Calu3 (cell line): ENCODE measurements around the gene ASPDH. TPM values are rescaled to one million over a fixed set of nuclear protein-coding genes. Genes with fewer than 3 reads are reported as not detected.

ENCODE experiments used
- BruUV-seq: library from RNA; stranded (reverse); fragments of 400-500 nt; replicated peaks from 2 replicates; lab custom pipeline; 2021; lab: Mats Ljungman, UMichigan
- CTCF ChIA-PET: fragments of 300-600 bp; sonication (Branson Sonifier 250); formaldehyde crosslinking; loops from one replicate; lab custom pipeline; 2022; ENCODE audit warnings: antibody characterized with exemption; lab: Charles Lee
- DNase-seq: peaks from one replicate; pipeline ENCODE4 v3.0.0; 2022
- H3K27ac Mint-ChIP-seq: one replicate; pipeline ENCODE4 v1.8.0; 2022; ENCODE audit warnings: mixed read lengths; ENCODE audit not compliant: unreplicated experiment
- H3K27me3 Mint-ChIP-seq: one replicate; pipeline ENCODE4 v1.8.0; 2022; ENCODE audit warnings: mixed read lengths; ENCODE audit not compliant: unreplicated experiment
- H3K36me3 Mint-ChIP-seq: one replicate; pipeline ENCODE4 v1.8.0; 2022; ENCODE audit warnings: mild to moderate bottlenecking, moderate library complexity, mixed read lengths; ENCODE audit not compliant: insufficient read depth, unreplicated experiment
- H3K4me1 Mint-ChIP-seq: one replicate; pipeline ENCODE4 v1.8.0; 2022; ENCODE audit warnings: mild to moderate bottlenecking, low read depth, mixed read lengths; ENCODE audit not compliant: unreplicated experiment
- H3K4me3 Mint-ChIP-seq: one replicate; pipeline ENCODE4 v1.8.0; 2022; ENCODE audit warnings: mild to moderate bottlenecking, low read depth, moderate library complexity, mixed read lengths; ENCODE audit not compliant: unreplicated experiment
- H3K9me3 Mint-ChIP-seq: one replicate; pipeline ENCODE4 v1.8.0; 2022; ENCODE audit warnings: low read depth, mixed read lengths; ENCODE audit not compliant: unreplicated experiment
- CTCF ChIP-seq: fragments of 200-600 bp; IDR thresholded peaks from one replicate; pipeline ENCODE4 v1.8.0; 2022; ENCODE audit warnings: antibody characterized with exemption; ENCODE audit not compliant: unreplicated experiment
- intact Hi-C: fragments of 100-400 bp; cut with micrococcal nuclease; formaldehyde crosslinking; loops from one replicate; pipeline ENCODE4 v1.10.0; 2022; ENCODE audit not compliant: unreplicated experiment
- total RNA-seq: library from RNA; stranded (reverse); gene quantifications from 2 replicates; pipeline ENCODE4 v1.2.3, GENCODE V29; 2022

The ASPDH gene
- total RNA-seq, 1 experiment from 2014 or later: not detected

DNA sequence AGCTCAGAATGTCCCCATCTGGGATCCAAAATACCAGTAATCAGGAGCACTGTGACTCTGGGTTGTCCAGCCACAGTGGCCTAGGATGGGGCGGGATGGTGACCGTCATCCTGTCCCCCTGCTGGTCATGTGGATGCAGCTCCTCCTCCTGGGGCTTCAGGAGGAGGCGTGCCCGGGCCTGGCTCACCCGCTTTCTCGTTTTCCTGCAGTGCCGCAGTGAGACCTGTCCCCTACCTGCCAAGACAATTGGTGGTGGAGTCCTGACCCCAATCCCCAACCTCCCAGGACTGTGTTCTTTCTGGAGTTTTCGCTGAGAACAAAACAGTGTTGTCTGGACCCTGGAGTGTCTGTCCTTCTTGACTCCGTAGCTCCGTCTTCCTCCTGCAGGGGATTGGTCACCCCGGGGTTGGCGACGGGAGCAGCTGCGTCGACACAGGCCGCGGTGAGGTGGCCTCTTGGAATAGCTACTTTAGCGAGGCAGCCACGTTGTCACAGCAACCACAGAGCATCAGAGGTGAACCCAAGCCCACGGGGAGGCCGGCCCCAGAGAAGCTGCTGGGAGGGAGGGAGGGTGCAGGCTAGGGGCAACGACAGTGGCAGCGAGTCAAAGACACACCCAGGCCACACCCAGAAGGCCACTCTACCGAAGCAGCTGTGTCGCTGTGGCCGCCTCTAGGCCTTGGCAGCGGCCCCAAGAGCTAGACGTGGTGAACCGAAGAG lies 47.6 kb downstream of the ASPDH start:
- no peak overlapping the region for H3K4me3 Mint-ChIP-seq
- peaks cover 49% of the 10 kb centered on the region for H3K27me3 Mint-ChIP-seq
- H3K9me3 Mint-ChIP-seq: peaks cover 2% of the 10 kb centered on the region
- peaks cover 3% of the 10 kb centered on the region for H3K36me3 Mint-ChIP-seq
- intact Hi-C loops: no loop called here
- peaks cover 7% of the 10 kb centered on the region for H3K4me1 Mint-ChIP-seq
- peak; percentile 58 for DNase-seq
- H3K27ac Mint-ChIP-seq: no peak overlapping the region
- TF ChIP-seq CTCF: peak; percentile 31
- CTCF ChIA-PET: interaction anchor here (0.6 to 1.5 kb wide), 8 partner anchors 10 to 259 kb away, joined by 3 to 8 read pairs (median 4); partner anchors contain the start of gene JOSD2
- BruUV-seq: no TSS peak

- DNase-seq: no peak
- no peak overlapping the region for H3K27ac Mint-ChIP-seq
- H3K27me3 Mint-ChIP-seq: peaks cover 54% of the 10 kb centered on the region
- TF ChIP-seq CTCF: no peak
- H3K4me3 Mint-ChIP-seq: no peak overlapping the region
- H3K36me3 Mint-ChIP-seq: peaks cover 3% of the 10 kb centered on the region
- H3K9me3 Mint-ChIP-seq: peaks cover 2% of the 10 kb centered on the region
- H3K4me1 Mint-ChIP-seq: peaks cover 7% of the 10 kb centered on the region
- CTCF ChIA-PET: no interaction called here
- no TSS peak for BruUV-seq
- intact Hi-C loops: no loop called here
Observed at GRCh38 chr19:50465000-50465399, 48.7 kb downstream of the ASPDH start.

GRCh38 chr19:50464348-50464747 lies 49.4 kb downstream of the ASPDH start:
- H3K9me3 Mint-ChIP-seq: peaks cover 2% of the 10 kb centered on the region
- peaks cover 57% of the 10 kb centered on the region for H3K27me3 Mint-ChIP-seq
- no TSS peak for BruUV-seq
- DNase-seq: no peak
- peaks cover 3% of the 10 kb centered on the region for H3K36me3 Mint-ChIP-seq
- CTCF ChIA-PET: interaction anchor here (0.7 kb wide), 1 partner anchor 21 kb away, joined by 3 read pairs; no protein-coding TSS in a partner anchor
- H3K4me1 Mint-ChIP-seq: peaks cover 7% of the 10 kb centered on the region
- TF ChIP-seq CTCF: no peak
- no peak overlapping the region for H3K27ac Mint-ChIP-seq
- no peak overlapping the region for H3K4me3 Mint-ChIP-seq
- intact Hi-C loops: no loop called here

GRCh38 chr19:50462970-50463369 lies 50.7 kb downstream of the ASPDH start:
- no peak overlapping the region for H3K4me3 Mint-ChIP-seq

More at GRCh38 chr19:50462970-50463369, 50.7 kb downstream of the ASPDH start:
- H3K9me3 Mint-ChIP-seq: peaks cover 2% of the 10 kb centered on the region
- CTCF ChIA-PET: interaction anchor here (1.0 kb wide), 1 partner anchor 94 kb away, joined by 5 read pairs; no protein-coding TSS in a partner anchor
- no TSS peak for BruUV-seq
- H3K36me3 Mint-ChIP-seq: peaks cover 3% of the 10 kb centered on the region
- intact Hi-C loops: no loop called here
- no peak overlapping the region for H3K27ac Mint-ChIP-seq
- peaks cover 47% of the 10 kb centered on the region for H3K27me3 Mint-ChIP-seq
- H3K4me1 Mint-ChIP-seq: peaks cover 7% of the 10 kb centered on the region
- no peak for DNase-seq
- no peak for TF ChIP-seq CTCF

Other genes starting within 250 kb of the ASPDH start
- gene KCNC3, start 184.5 kb downstream of the ASPDH start, total RNA-seq: 5.3 and 6.8 TPM in 2 replicates
- gene NAPSA, start 148.3 kb downstream of the ASPDH start, total RNA-seq: 1.9 and 3.6 TPM in 2 replicates
- 72.7 and 77.5 TPM in 2 replicates for gene NR1H2, start 137.5 kb downstream of the ASPDH start, total RNA-seq
- gene POLD1, start 129.6 kb downstream of the ASPDH start, total RNA-seq: 67.1 and 81.9 TPM in 2 replicates
- gene SPIB, start 95.0 kb downstream of the ASPDH start, total RNA-seq: 1.2 and 1.3 TPM in 2 replicates
- gene MYBPC2, start 81.0 kb downstream of the ASPDH start, total RNA-seq: not detected in 2 replicates
- 200 and 214 TPM in 2 replicates for gene EMC10, start 37.4 kb downstream of the ASPDH start, total RNA-seq
- gene GARIN5A, start 37.1 kb downstream of the ASPDH start, total RNA-seq: 6.0 and 7.8 TPM in 2 replicates
- 33.5 and 38.6 TPM in 2 replicates for gene JOSD2, start 2.7 kb downstream of the ASPDH start, total RNA-seq
- not detected in 2 replicates for gene LRRC4B, start 54.5 kb upstream of the ASPDH start, total RNA-seq
- gene SYT3, start 126.0 kb upstream of the ASPDH start, total RNA-seq: not detected in 2 replicates
- not detected in 2 replicates for gene C19orf81, start 135.5 kb upstream of the ASPDH start, total RNA-seq
- not detected in 2 replicates for gene SHANK1, start 205.9 kb upstream of the ASPDH start, total RNA-seq
- gene CLEC11A, start 209.5 kb upstream of the ASPDH start, total RNA-seq: 2.3 and 2.4 TPM in 2 replicates